Measurements from ENCODE around the gene CYP27B1. TPM values are rescaled to one million over a fixed set of nuclear protein-coding genes. Genes with fewer than 3 reads are reported as not detected.

The CYP27B1 gene
- total RNA-seq, 2 experiments from 2014 or later = 2.3 to 2.6 TPM

DNA sequence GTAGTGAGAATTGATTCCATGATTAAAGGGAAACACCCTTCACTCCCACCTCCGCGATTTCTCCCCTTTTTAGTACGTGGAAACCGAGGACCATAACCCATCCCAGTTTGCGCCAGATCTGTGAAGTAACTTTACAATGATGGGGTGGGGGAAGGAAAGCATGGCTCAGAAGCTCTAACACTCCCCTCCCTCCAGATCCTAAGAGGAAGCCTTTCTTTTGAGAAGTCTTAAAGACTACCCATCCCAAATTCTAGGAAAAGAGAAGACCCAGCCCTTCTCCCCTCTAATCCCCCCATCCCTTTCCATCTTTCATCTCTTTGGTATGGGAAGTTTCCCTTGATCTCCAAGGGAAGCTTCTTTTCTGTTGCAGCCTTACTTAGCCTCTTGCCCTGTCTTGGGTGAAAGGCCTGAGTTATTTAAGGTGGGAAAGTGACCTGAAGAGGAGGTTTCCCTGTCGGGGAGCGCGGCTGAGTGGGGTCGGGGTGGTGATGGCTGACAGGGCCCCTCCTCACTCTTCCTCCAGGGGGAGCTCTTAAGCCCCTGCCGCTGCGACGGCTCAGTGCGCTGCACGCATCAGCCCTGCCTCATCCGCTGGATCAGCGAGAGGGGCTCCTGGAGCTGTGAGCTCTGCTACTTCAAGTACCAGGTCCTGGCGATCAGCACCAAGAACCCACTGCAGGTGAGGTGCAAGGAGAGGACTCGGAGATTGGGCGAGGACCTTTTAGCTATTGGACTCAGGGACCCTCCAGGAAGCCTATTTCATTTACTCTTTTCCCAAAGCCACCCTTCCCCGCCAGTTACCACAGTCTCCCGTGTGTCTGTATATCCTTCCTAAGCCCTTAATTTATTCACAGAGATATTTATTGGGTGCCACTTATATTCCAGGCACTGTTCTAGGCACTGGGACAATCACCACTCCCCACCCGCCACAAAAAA, 10.2 kb downstream of the CYP27B1 start:
- Mint-ChIP-seq H3K9me3 (ENCODE audit: insufficient read depth) (no peaks in the 10 kb centered on the region), H3K4me1 (ENCODE audit: low read depth) (peaks cover 40% of the 10 kb centered on the region), H3K4me3 (peak overlapping the region; percentile 79), H3K27me3 (ENCODE audit: low read depth) (no peaks in the 10 kb centered on the region), H3K27ac (peak overlapping the region; percentile 54), H3K36me3 (ENCODE audit: low read depth) (peaks cover 14% of the 10 kb centered on the region)
- CTCF ChIA-PET = interaction anchor here (0.8 to 3.0 kb wide), 34 partner anchors 9 to 298 kb away, joined by 3 to 72 read pairs (median 5); partner anchors contain the start of genes CYP27B1, EEF1AKMT3, METTL1 and PIP4K2C
- DNase-seq (peak; percentile 81), ATAC-seq (peak; percentile 24)
- POLR2A ChIA-PET = interaction anchor here (0.5 to 1.2 kb wide), 5 partner anchors 10 to 63 kb away, joined by 3 to 6 read pairs (median 4); partner anchors contain the start of genes CYP27B1, EEF1AKMT3 and METTL1

DNA sequence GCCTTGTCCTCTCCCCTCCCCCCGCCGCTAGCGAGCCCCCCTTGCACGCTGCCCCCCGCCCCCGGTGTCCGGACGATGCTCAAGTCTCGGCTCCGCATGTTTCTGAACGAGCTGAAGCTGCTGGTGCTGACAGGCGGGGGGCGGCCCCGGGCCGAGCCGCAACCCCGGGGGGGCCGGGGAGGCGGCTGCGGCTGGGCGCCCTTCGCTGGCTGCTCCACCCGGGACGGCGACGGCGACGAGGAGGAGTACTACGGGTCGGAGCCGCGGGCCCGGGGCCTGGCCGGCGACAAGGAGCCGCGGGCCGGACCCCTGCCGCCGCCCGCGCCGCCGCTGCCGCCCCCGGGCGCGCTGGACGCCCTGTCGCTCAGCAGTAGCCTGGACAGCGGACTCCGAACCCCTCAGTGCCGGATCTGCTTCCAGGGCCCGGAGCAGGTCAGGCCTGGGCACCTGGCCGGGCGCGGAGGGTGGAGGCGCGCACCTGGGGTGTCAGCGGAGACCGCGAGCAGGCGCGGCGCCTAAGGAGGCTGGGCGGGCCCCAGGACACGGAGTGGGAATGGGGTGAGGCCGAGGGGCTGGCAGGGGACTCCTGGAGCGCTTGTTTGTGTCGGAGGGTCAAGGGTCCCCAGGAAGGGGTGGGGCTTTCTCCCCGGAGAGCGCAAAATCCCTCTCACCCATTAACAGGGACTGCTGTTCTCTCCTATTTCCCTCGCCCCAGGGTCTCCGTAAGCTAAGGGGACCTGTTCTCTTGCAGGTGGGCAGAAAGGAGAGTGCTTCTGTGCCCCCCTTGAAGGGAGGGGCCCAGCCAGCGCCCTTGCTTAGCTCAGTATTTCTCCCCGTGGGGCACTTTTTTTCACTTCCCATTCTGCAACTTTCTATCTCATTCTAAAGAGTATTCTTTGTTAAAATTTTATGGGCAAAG, 11.2 kb downstream of the CYP27B1 start:
- Mint-ChIP-seq H3K4me1 (ENCODE audit: low read depth) (peaks cover 48% of the 10 kb centered on the region), H3K27me3 (ENCODE audit: low read depth) (no peaks in the 10 kb centered on the region), H3K4me3 (peak overlapping the region; percentile 79), H3K27ac (peak overlapping the region; percentile 54), H3K9me3 (ENCODE audit: insufficient read depth) (no peaks in the 10 kb centered on the region), H3K36me3 (ENCODE audit: low read depth) (peaks cover 23% of the 10 kb centered on the region)
- ATAC-seq (no peak), DNase-seq (peak; percentile 48)
- CTCF ChIA-PET = interaction anchor here (0.8 to 3.0 kb wide), 25 partner anchors 11 to 297 kb away, joined by 3 to 72 read pairs (median 7); partner anchors contain the start of genes CYP27B1, EEF1AKMT3, METTL1 and TSPAN31
- POLR2A ChIA-PET = interaction anchor here (0.5 to 1.2 kb wide), 4 partner anchors 11 to 236 kb away, joined by 3 to 6 read pairs (median 4); partner anchors contain the start of genes CYP27B1, DDIT3, EEF1AKMT3 and METTL1

DNA sequence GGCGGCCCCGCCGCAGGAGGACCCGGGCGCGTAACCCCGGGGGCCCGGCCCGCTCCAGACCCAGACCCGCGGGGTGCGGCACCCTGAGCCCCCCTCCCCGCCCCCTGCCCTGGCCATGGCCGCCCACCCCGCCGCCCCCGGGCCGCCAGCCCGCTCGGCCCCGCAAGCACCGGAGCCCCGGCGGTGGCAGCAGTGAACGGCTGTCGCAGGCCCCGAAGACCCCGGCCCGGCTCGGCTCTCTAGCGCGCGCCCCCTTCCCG, 11.8 kb downstream of the CYP27B1 start:
- ChIA-PET CTCF (interaction anchor here (2.6 to 3.0 kb wide), 2 partner anchors 12 to 149 kb away, joined by 46 to 72 read pairs; partner anchors contain the start of gene CYP27B1), POLR2A (no interaction called here)
- peaks cover 29% of the 10 kb centered on the region for H3K36me3 Mint-ChIP-seq (ENCODE audit: low read depth)
- H3K27me3 Mint-ChIP-seq (ENCODE audit: low read depth) = no peaks in the 10 kb centered on the region
- DNase-seq = no peak
- no peaks in the 10 kb centered on the region for H3K9me3 Mint-ChIP-seq (ENCODE audit: insufficient read depth)
- peak overlapping the region; percentile 24 for H3K4me3 Mint-ChIP-seq
- H3K4me1 Mint-ChIP-seq (ENCODE audit: low read depth) = peaks cover 54% of the 10 kb centered on the region
- H3K27ac Mint-ChIP-seq = no peak overlapping the region
- ATAC-seq = no peak

DNA sequence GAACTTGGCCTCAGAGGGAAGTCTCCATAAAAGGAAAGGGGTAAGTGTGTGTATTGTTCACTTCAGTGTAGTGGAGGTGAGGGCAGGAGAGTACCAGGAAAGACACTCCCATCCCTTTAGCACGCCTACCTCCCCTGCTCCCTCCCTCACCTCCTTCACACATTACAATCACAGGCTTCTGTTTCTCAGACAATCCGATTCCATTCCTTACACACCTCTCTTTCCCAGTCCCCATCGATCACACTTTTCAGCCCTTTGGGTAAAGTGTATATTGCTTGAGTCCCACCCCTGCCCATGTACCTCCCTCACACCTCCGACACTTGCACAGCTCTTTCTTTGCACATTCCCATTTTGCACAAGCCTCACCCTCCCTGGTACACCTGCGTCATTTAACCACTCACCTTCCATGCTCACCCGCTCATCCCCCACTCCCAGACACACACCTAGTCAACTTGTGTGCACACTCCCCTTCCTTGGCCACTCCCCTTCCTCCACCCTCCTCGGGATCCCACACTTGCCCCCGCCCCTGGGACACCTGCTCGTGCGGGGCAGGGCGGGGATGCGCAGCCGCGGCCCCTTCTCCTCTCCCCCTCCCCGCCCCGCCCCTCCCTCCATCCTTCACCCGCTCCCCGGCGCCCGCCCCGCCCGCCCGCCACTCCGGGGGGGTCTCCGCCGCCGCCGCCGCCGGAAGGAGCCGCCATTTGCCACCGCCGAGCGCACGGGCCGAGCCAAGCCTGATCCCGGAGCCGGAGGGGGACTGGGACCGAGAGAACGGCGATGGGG, 12.3 kb downstream of the CYP27B1 start, which contains the start of gene MARCHF9:
Gene MARCHF9, plus strand, starts transcription at position 693 of the 783 bp plus-strand sequence. CDS start 426 bp downstream, outside the sequence.
- Mint-ChIP-seq H3K9me3 (ENCODE audit: insufficient read depth) (no peaks in the 10 kb centered on the region), H3K4me3 (peak within 1 kb of the TSS; percentile 80), H3K27me3 (ENCODE audit: low read depth) (no peaks in the 10 kb centered on the region), H3K27ac (peak within 1 kb of the TSS; percentile 81), H3K4me1 (ENCODE audit: low read depth) (peaks cover 54% of the 10 kb centered on the region), H3K36me3 (ENCODE audit: low read depth) (peaks cover 30% of the 10 kb centered on the region)
- ChIA-PET CTCF (interaction anchor here (0.9 to 3.0 kb wide), 7 partner anchors 9 to 150 kb away, joined by 3 to 72 read pairs (median 4); partner anchors contain the start of genes CYP27B1, TSFM and TSPAN31), POLR2A (no interaction called here)
- ATAC-seq = peak; percentile 46
- DNase-seq = peak; percentile 90

DNA sequence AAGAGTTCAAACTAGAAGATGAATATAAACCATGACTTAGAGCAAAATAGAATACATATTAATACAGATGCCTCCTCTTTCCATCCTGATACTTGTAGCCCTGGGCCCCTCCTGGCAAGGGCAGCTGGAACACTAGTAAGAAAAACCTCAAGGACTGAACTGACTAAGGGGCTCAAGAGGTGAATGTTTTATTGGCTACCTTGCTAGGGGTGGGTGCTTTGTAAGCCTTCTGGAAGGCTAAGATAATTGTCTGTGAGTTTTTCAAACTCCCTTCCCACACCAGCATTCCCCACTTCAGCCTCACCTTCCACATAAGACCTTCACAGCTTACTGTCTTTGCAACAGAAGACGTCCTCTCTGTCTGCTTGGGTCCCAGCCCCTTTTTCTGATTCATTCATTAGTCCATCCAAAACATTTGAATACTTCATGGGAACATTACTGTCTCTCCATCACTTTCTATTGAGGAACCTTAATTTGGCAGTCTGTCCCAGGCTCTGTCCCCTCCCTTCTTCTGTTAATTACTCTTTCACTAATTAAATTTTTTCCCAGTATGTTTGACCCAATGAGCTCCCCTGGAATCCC, 13.0 kb downstream of the CYP27B1 start:
- Mint-ChIP-seq H3K36me3 (ENCODE audit: low read depth) (peaks cover 34% of the 10 kb centered on the region), H3K27me3 (ENCODE audit: low read depth) (no peaks in the 10 kb centered on the region), H3K27ac (peak overlapping the region; percentile 81), H3K9me3 (ENCODE audit: insufficient read depth) (no peaks in the 10 kb centered on the region), H3K4me3 (peak overlapping the region; percentile 80), H3K4me1 (ENCODE audit: low read depth) (peaks cover 54% of the 10 kb centered on the region)
- no peak for DNase-seq
- ChIA-PET POLR2A (no interaction called here), CTCF (interaction anchor here (0.9 to 1.4 kb wide), 5 partner anchors 9 to 29 kb away, joined by 3 to 5 read pairs (median 3); partner anchors contain the start of genes TSFM and TSPAN31)
- ATAC-seq = no peak

DNA sequence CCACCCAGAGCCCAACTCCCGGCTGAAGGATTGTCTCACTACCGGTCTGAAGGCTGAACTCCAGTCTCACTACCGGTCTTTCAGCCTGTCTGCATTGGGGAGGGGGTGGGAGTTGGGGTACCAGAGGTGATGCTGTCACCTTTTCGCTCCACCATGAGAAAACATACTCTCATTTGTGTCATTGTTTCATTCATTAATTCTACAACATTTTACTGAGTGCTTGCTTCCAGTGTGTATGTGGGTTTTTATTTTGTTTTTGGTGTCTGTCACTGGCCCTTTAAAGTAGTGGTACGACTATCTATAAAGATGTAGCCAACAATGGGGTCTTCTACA, 14.2 kb downstream of the CYP27B1 start:
- Mint-ChIP-seq H3K4me1 (ENCODE audit: low read depth) (peaks cover 54% of the 10 kb centered on the region), H3K36me3 (ENCODE audit: low read depth) (peaks cover 39% of the 10 kb centered on the region), H3K27me3 (ENCODE audit: low read depth) (no peaks in the 10 kb centered on the region), H3K9me3 (ENCODE audit: insufficient read depth) (no peaks in the 10 kb centered on the region), H3K27ac (peak overlapping the region; percentile 86), H3K4me3 (peak overlapping the region; percentile 94)
- CTCF ChIA-PET = interaction anchor here (0.7 to 1.2 kb wide), 2 partner anchors 10 to 11 kb away, joined by 4 to 5 read pairs; no protein-coding TSS in a partner anchor
- ATAC-seq (no peak), DNase-seq (no peak)
- POLR2A ChIA-PET = interaction anchor here (1.0 kb wide), 2 partner anchors 11 to 12 kb away, joined by 3 to 4 read pairs; no protein-coding TSS in a partner anchor

DNA sequence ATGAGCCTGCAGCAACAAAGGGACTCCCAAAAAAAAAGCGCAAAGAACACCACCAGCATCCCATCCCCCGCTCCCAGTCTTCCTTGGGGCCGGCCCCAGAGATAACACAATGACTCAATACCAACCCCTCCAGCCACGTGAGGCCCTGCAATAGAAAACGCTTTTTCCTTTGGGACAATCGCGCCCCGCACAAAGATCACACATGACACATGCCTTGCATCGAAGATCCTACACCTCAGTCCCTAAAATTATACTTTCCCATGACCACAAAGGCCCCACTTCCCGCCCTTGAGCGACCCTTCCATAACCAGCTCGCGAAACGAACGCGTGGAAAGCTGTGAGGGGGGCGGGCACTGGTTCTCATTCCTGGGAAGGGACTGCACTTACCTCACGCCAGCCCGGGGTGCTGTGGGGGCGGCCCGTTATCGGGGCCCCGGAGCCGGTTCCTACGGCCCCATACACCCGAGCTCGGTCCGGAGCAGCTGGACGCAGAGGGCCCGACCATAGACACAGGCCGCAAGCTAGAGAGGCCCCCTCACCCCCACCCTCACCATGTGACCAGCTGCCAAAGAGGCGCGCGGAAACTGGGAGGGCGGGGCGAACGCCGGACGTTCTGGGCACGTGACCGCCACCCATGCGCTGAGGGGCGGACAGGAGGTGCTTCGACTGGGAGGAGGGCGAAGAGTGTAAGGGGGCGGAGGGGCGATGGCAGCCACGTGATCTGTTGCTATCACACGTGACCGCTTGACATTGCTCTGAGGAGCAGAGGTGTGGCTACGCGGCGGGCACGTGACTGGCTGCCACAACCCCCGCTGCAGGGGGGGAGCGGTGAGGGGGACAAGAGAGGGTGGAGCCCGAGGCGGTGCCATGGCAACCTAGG, 14.8 kb downstream of the CYP27B1 start, which contains the start of gene CDK4:
Gene CDK4, minus strand, starts transcription at position 523 of the 880 bp plus-strand sequence. CDS start 593 bp downstream, outside the sequence.
- POLR2A ChIA-PET = interaction anchor here (1.0 kb wide), 2 partner anchors 10 to 13 kb away, joined by 3 to 4 read pairs; no protein-coding TSS in a partner anchor

DNA sequence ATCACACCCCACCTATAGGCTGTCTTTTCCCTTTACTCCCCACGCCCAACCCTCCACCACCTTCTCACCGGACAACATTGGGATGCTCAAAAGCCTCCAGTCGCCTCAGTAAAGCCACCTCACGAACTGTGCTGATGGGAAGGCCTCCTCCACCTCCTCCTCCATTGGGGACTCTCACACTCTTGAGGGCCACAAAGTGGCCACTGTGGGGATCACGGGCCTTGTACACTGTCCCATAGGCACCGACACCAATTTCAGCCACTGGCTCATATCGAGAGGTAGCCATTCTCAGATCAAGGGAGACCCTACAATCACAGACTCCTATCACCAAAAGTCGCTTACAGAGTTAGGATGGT, 15.5 kb downstream of the CYP27B1 start:
- ChIA-PET CTCF (interaction anchor here (0.7 to 1.2 kb wide), 3 partner anchors 10 to 168 kb away, joined by 3 to 5 read pairs (median 3); no protein-coding TSS in a partner anchor), POLR2A (interaction anchor here (1.0 kb wide), 1 partner anchor 13 kb away, joined by 3 read pairs; no protein-coding TSS in a partner anchor)
- Mint-ChIP-seq H3K27ac (peak overlapping the region; percentile 86), H3K4me3 (peak overlapping the region; percentile 94), H3K9me3 (ENCODE audit: insufficient read depth) (no peaks in the 10 kb centered on the region), H3K4me1 (ENCODE audit: low read depth) (peaks cover 51% of the 10 kb centered on the region), H3K36me3 (ENCODE audit: low read depth) (peaks cover 45% of the 10 kb centered on the region), H3K27me3 (ENCODE audit: low read depth) (no peaks in the 10 kb centered on the region)
- no peak for ATAC-seq
- no peak for DNase-seq

More for the DNA sequence above, 14.8 kb downstream of the CYP27B1 start, which contains the start of gene CDK4:
- Mint-ChIP-seq H3K4me1 (ENCODE audit: low read depth) (peaks cover 53% of the 10 kb centered on the region), H3K36me3 (ENCODE audit: low read depth) (peaks cover 42% of the 10 kb centered on the region), H3K27ac (peak within 1 kb of the TSS; percentile 86), H3K9me3 (ENCODE audit: insufficient read depth) (no peaks in the 10 kb centered on the region), H3K4me3 (peak within 1 kb of the TSS; percentile 94), H3K27me3 (ENCODE audit: low read depth) (no peaks in the 10 kb centered on the region)
- ATAC-seq (peak; percentile 78), DNase-seq (peak; percentile 100)
- CTCF ChIA-PET = interaction anchor here (0.7 to 1.2 kb wide), 3 partner anchors 10 to 12 kb away, joined by 3 to 5 read pairs (median 4); no protein-coding TSS in a partner anchor

DNA sequence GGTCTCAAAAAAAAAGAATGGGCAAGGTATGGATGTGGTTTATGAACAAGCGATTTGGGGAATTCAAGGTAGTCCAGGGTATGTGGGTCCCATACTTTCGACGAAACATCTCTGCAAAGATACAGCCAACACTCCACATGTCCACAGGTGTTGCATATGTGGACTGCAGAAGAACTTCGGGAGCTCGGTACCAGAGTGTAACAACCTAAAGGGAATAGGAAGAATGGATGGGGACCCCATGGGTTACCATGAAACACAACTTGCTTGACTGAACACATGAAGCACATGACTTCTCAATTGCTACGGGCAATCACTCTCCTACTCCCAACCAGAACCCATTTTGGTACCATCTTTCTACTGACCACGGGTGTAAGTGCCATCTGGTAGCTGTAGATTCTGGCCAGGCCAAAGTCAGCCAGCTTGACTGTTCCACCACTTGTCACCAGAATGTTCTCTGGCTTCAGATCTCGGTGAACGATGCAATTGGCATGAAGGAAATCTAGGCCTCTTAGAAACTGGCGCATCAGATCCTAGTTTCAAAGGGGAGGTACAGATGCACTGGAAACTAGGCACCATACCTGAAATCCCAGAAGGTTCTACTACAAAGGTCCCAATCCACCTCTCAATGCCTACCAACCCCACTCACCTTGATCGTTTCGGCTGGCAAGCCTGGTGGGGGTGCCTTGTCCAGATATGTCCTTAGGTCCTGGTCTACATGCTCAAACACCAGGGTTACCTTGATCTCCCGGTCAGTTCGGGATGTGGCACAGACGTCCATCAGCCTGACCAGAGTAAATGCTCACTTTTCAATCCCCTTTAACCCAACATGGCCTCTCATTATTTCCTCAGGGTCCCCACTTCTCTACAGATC, 16.1 kb downstream of the CYP27B1 start:
- H3K27ac Mint-ChIP-seq = peak overlapping the region; percentile 86
- peaks cover 47% of the 10 kb centered on the region for H3K36me3 Mint-ChIP-seq (ENCODE audit: low read depth)
- peaks cover 53% of the 10 kb centered on the region for H3K4me1 Mint-ChIP-seq (ENCODE audit: low read depth)
- H3K9me3 Mint-ChIP-seq (ENCODE audit: insufficient read depth) = no peaks in the 10 kb centered on the region
- peak overlapping the region; percentile 94 for H3K4me3 Mint-ChIP-seq
- no peaks in the 10 kb centered on the region for H3K27me3 Mint-ChIP-seq (ENCODE audit: low read depth)
- POLR2A ChIA-PET = interaction anchor here (0.7 kb wide), 1 partner anchor 50 kb away, joined by 3 read pairs; no protein-coding TSS in a partner anchor
- ATAC-seq (no peak), DNase-seq (no peak)
- CTCF ChIA-PET = interaction anchor here (1.2 to 1.4 kb wide), 3 partner anchors 9 to 167 kb away, joined by 3 to 8 read pairs (median 5); no protein-coding TSS in a partner anchor

All from activated CD8-positive, alpha-beta T cell treated with anti-CD3 and anti-CD28 coated beads, Interleukin-2, amount 10 ng/mL, durations not matched to agents 7 days and 5 days (primary cell).